Ishikawa (cell line): ENCODE measurements around the gene ERCC6L2.

ENCODE experiments used
- CEBPB ChIP-seq: IDR thresholded peaks from 2 replicates; pipeline ENCODE4 v1.6.1; 2012
- CREB1 ChIP-seq: IDR thresholded peaks from 2 replicates; pipeline ENCODE4 v1.6.1; 2012; ENCODE audit warnings: low read depth
- EP300 ChIP-seq: IDR thresholded peaks from 2 replicates; pipeline ENCODE4 v1.6.1; 2012; ENCODE audit warnings: borderline replicate concordance
- MAX ChIP-seq: IDR thresholded peaks from 2 replicates; pipeline ENCODE4 v1.6.1; 2012
- NFIC ChIP-seq: IDR thresholded peaks from 2 replicates; pipeline ENCODE4 v1.6.1; 2012
- RAD21 ChIP-seq: IDR thresholded peaks from 2 replicates; pipeline ENCODE4 v1.6.1; 2012; ENCODE audit warnings: low read depth
- REST ChIP-seq: IDR thresholded peaks from 2 replicates; pipeline ENCODE4 v1.6.1; 2012; ENCODE audit warnings: low read depth, mild to moderate bottlenecking
- TAF1 ChIP-seq: IDR thresholded peaks from 2 replicates; pipeline ENCODE4 v1.6.1; 2012; ENCODE audit warnings: low read depth, mild to moderate bottlenecking
- TCF12 ChIP-seq: IDR thresholded peaks from 2 replicates; pipeline ENCODE4 v1.6.1; 2012; ENCODE audit warnings: low read depth
- TEAD4 ChIP-seq: IDR thresholded peaks from 2 replicates; pipeline ENCODE4 v1.6.1; 2012
- YY1 ChIP-seq: IDR thresholded peaks from 2 replicates; pipeline ENCODE4 v1.6.1; 2012; ENCODE audit warnings: low read depth
- ZBTB7A ChIP-seq: IDR thresholded peaks from 2 replicates; pipeline ENCODE4 v1.6.1; 2012; ENCODE audit warnings: low read depth

- TF ChIP-seq RAD21 (no peak), TAF1 (no peak), REST (no peak), TEAD4 (no peak), MAX (no peak), YY1 (no peak), EP300 (no peak), CREB1 (no peak), CEBPB (no peak), ZBTB7A (no peak), TCF12 (no peak), NFIC (no peak)
Measured at GRCh38 chr9:95830768-95831167, 44.7 kb upstream of the ERCC6L2 start.
